ENCODE measurements around the gene CCDC74A.
"Not testable (repeated sequence)": the region's sequence is repeated elsewhere in the genome, so short reads cannot be mapped to it uniquely, and the experiment has no call there.

Gene CCDC74A

GRCh38 chr2:131530626-131531344 is 3.1 kb downstream of the CCDC74A start:
- H3K27ac ChIP-seq (ENCODE audit: low read depth, low read length); H3F3A ChIP-seq (ENCODE audit: control insufficient read depth, insufficient read depth); H3K9me3 ChIP-seq (ENCODE audit: control insufficient read depth, insufficient read depth, low read length); H3K79me2 ChIP-seq (ENCODE audit: control insufficient read depth, low read length); H3K4me2 ChIP-seq (ENCODE audit: low read length); H3K27me3 ChIP-seq (ENCODE audit: control insufficient read depth, low read length); H3K4me3 ChIP-seq (ENCODE audit: low read length); H4K20me1 ChIP-seq (ENCODE audit: control insufficient read depth, insufficient read depth, low read depth, low read length); H3K9me2 ChIP-seq (replicated peaks; ENCODE audit: control insufficient read depth, low read length); H3K36me3 ChIP-seq (ENCODE audit: control insufficient read depth, low read length): not testable (repeated sequence)
- peaks cover 14% of the 10 kb centered on the region for H3K4me1 ChIP-seq (ENCODE audit: control insufficient read depth, low read length)
- TF ChIP-seq, protein P1, sequence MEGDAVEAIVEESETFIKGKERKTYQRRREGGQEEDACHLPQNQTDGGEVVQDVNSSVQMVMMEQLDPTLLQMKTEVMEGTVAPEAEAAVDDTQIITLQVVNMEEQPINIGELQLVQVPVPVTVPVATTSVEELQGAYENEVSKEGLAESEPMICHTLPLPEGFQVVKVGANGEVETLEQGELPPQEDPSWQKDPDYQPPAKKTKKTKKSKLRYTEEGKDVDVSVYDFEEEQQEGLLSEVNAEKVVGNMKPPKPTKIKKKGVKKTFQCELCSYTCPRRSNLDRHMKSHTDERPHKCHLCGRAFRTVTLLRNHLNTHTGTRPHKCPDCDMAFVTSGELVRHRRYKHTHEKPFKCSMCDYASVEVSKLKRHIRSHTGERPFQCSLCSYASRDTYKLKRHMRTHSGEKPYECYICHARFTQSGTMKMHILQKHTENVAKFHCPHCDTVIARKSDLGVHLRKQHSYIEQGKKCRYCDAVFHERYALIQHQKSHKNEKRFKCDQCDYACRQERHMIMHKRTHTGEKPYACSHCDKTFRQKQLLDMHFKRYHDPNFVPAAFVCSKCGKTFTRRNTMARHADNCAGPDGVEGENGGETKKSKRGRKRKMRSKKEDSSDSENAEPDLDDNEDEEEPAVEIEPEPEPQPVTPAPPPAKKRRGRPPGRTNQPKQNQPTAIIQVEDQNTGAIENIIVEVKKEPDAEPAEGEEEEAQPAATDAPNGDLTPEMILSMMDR (IDR thresholded peaks at IDR 0.05; ENCODE audit: low read depth, low read length, poor library complexity, severe bottlenecking): peak; percentile 17

GRCh38 chr2:131531547-131532185 is 4.0 kb downstream of the CCDC74A start:
- H3K79me2 ChIP-seq (ENCODE audit: control insufficient read depth, low read length): not testable (repeated sequence)

GRCh38 chr2:131532723-131533608 is 5.3 kb downstream of the CCDC74A start:
- H3K27me3 ChIP-seq (ENCODE audit: control insufficient read depth, low read length); H4K20me1 ChIP-seq (ENCODE audit: control insufficient read depth, insufficient read depth, low read depth, low read length); H3K4me1 ChIP-seq (ENCODE audit: control insufficient read depth, low read length); H3K4me3 ChIP-seq (ENCODE audit: low read length); H3K9me3 ChIP-seq (ENCODE audit: control insufficient read depth, insufficient read depth, low read length); H3F3A ChIP-seq (ENCODE audit: control insufficient read depth, insufficient read depth); H3K9me2 ChIP-seq (replicated peaks; ENCODE audit: control insufficient read depth, low read length); H3K4me2 ChIP-seq (ENCODE audit: low read length); H3K79me2 ChIP-seq (ENCODE audit: control insufficient read depth, low read length); H3K36me3 ChIP-seq (ENCODE audit: control insufficient read depth, low read length); H3K27ac ChIP-seq (ENCODE audit: low read depth, low read length): not testable (repeated sequence)

More at GRCh38 chr2:131531547-131532185, 4.0 kb downstream of the CCDC74A start:
- H3K4me2 ChIP-seq (ENCODE audit: low read length); H3K27ac ChIP-seq (ENCODE audit: low read depth, low read length); H4K20me1 ChIP-seq (ENCODE audit: control insufficient read depth, insufficient read depth, low read depth, low read length); H3K27me3 ChIP-seq (ENCODE audit: control insufficient read depth, low read length); H3K4me3 ChIP-seq (ENCODE audit: low read length); H3F3A ChIP-seq (ENCODE audit: control insufficient read depth, insufficient read depth); H3K9me2 ChIP-seq (replicated peaks; ENCODE audit: control insufficient read depth, low read length); H3K9me3 ChIP-seq (ENCODE audit: control insufficient read depth, insufficient read depth, low read length); H3K36me3 ChIP-seq (ENCODE audit: control insufficient read depth, low read length): not testable (repeated sequence)
- peaks cover 14% of the 10 kb centered on the region for H3K4me1 ChIP-seq (ENCODE audit: control insufficient read depth, low read length)

DNA sequence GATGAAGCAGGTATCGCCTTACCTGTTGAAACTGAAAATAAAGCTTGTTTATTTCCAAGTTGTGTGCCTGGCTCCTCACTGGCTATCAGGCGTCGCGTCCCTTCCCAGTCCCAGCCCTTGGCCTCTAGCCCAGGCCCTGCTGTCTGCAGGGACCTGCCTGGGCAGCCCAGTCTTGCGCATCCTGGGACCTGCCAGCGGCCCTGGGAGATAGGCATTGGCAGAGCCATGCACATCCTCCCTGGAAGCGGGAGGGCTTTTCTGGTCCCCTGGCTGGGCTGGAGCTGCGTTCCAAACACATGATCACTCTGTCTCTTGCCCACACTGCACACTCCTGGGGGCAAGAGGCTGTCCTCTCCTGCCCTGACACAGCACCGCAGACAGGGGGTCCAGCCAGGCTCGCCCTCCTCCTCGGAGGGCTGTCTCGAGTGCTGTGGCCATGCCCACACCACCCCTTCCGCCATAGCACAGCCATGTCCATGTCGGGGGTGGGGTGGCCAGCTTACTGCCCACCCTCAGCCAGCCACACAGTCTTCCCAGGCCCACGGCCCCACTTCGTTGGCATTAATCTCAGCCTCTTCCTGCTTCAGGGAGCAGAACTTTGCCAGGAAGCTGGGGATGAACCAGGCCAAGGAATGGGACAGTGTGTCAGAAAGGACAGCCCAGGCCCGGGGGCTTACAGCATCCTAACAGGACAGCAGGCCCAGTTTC is 6.1 kb downstream of the CCDC74A start:
- not testable (repeated sequence) for H3K27me3 ChIP-seq (ENCODE audit: control insufficient read depth, low read length); H3K9me2 ChIP-seq (replicated peaks; ENCODE audit: control insufficient read depth, low read length)

DNA sequence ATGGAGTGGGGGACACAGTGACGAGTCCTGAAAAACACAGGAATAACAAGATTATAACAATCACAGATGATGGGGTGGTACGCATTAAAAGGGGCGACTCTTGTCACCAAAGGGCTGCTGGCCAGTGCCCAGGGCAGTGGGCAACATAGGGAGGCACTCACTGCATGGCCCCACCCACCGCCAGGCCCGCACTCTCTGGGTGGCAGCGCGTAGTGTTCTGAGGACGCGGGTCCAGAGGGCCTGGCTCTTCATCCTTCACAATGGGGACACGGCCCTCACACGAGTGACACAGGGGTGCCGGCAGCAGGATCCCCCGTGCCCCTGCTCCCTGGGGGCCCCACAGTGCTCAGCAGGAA is 6.6 kb downstream of the CCDC74A start:
- H3K4me3 ChIP-seq (ENCODE audit: low read length); H3K9me3 ChIP-seq (ENCODE audit: control insufficient read depth, insufficient read depth, low read length); H4K20me1 ChIP-seq (ENCODE audit: control insufficient read depth, insufficient read depth, low read depth, low read length); H3K27ac ChIP-seq (ENCODE audit: low read depth, low read length); H3K4me2 ChIP-seq (ENCODE audit: low read length); H3K4me1 ChIP-seq (ENCODE audit: control insufficient read depth, low read length); H3K36me3 ChIP-seq (ENCODE audit: control insufficient read depth, low read length); H3K79me2 ChIP-seq (ENCODE audit: control insufficient read depth, low read length); H3K27me3 ChIP-seq (ENCODE audit: control insufficient read depth, low read length); H3F3A ChIP-seq (ENCODE audit: control insufficient read depth, insufficient read depth); H3K9me2 ChIP-seq (replicated peaks; ENCODE audit: control insufficient read depth, low read length): not testable (repeated sequence)

More for the DNA sequence above, 6.1 kb downstream of the CCDC74A start:
- not testable (repeated sequence) for H3K36me3 ChIP-seq (ENCODE audit: control insufficient read depth, low read length); H3K27ac ChIP-seq (ENCODE audit: low read depth, low read length); H3K4me3 ChIP-seq (ENCODE audit: low read length); H4K20me1 ChIP-seq (ENCODE audit: control insufficient read depth, insufficient read depth, low read depth, low read length); H3K4me1 ChIP-seq (ENCODE audit: control insufficient read depth, low read length); H3F3A ChIP-seq (ENCODE audit: control insufficient read depth, insufficient read depth); H3K79me2 ChIP-seq (ENCODE audit: control insufficient read depth, low read length); H3K9me3 ChIP-seq (ENCODE audit: control insufficient read depth, insufficient read depth, low read length); H3K4me2 ChIP-seq (ENCODE audit: low read length)

GRCh38 chr2:131534965-131535364 is 7.3 kb downstream of the CCDC74A start:
- not testable (repeated sequence) for H3K9me2 ChIP-seq (replicated peaks; ENCODE audit: control insufficient read depth, low read length); H3K36me3 ChIP-seq (ENCODE audit: control insufficient read depth, low read length); H3K4me1 ChIP-seq (ENCODE audit: control insufficient read depth, low read length); H3F3A ChIP-seq (ENCODE audit: control insufficient read depth, insufficient read depth); H3K9me3 ChIP-seq (ENCODE audit: control insufficient read depth, insufficient read depth, low read length); H3K4me3 ChIP-seq (ENCODE audit: low read length); H3K27me3 ChIP-seq (ENCODE audit: control insufficient read depth, low read length); H3K27ac ChIP-seq (ENCODE audit: low read depth, low read length); H4K20me1 ChIP-seq (ENCODE audit: control insufficient read depth, insufficient read depth, low read depth, low read length); H3K79me2 ChIP-seq (ENCODE audit: control insufficient read depth, low read length); H3K4me2 ChIP-seq (ENCODE audit: low read length)

Data from DOHH2 (cell line).